Endodermal cell (in vitro differentiated cells): Measurements from ENCODE around the gene SUPT7L. TPM values are rescaled to one million over a fixed set of nuclear protein-coding genes. Genes with fewer than 3 reads are reported as not detected.

Source experiments
- DNase-seq: peaks from one replicate; pipeline ENCODE4 v3.0.0-alpha.2; 2017
- H3K27ac ChIP-seq: 2 replicates; pipeline ENCODE4 v1.5.1; 2013; ENCODE audit warnings: mild to moderate bottlenecking, low read depth, low read length, moderate library complexity
- H3K27me3 ChIP-seq: 2 replicates; pipeline ENCODE4 v1.6.1; 2013; ENCODE audit warnings: mild to moderate bottlenecking, low read length, moderate library complexity; ENCODE audit not compliant: insufficient read depth, control insufficient read depth, poor library complexity, severe bottlenecking
- H3K36me3 ChIP-seq: 2 replicates; pipeline ENCODE4 v1.7.0; 2013; ENCODE audit warnings: mild to moderate bottlenecking, low read length, moderate library complexity; ENCODE audit not compliant: control insufficient read depth, insufficient read depth
- H3K4me1 ChIP-seq: one replicate; pipeline ENCODE4 v1.7.0; 2013; ENCODE audit warnings: low read length; ENCODE audit not compliant: control insufficient read depth, insufficient read depth
- H3K4me3 ChIP-seq: 2 replicates; pipeline ENCODE4 v1.5.1; 2013; ENCODE audit warnings: mild to moderate bottlenecking, low read length, moderate library complexity
- H3K9ac ChIP-seq: 2 replicates; pipeline ENCODE4 v1.6.1; 2013; ENCODE audit warnings: mild to moderate bottlenecking, low read length, moderate library complexity; ENCODE audit not compliant: poor library complexity, severe bottlenecking; ENCODE audit errors: extremely low read depth
- H3K9me3 ChIP-seq: 2 replicates; pipeline ENCODE4 v1.6.1; 2013; ENCODE audit warnings: mild to moderate bottlenecking, low read length, moderate library complexity; ENCODE audit not compliant: control insufficient read depth
- H3K27ac Mint-ChIP-seq: 2 replicates; pipeline ENCODE4 v1.8.0; 2020; ENCODE audit warnings: mixed read lengths
- H3K27me3 Mint-ChIP-seq: 2 replicates; pipeline ENCODE4 v1.8.0; 2021; ENCODE audit warnings: mild to moderate bottlenecking, mixed read lengths; ENCODE audit not compliant: insufficient read depth
- H3K36me3 Mint-ChIP-seq: 2 replicates; pipeline ENCODE4 v1.8.0; 2020; ENCODE audit warnings: low read depth, mixed read lengths
- H3K4me1 Mint-ChIP-seq: 2 replicates; pipeline ENCODE4 v1.8.0; 2020; ENCODE audit warnings: mixed read lengths
- H3K4me3 Mint-ChIP-seq: 2 replicates; pipeline ENCODE4 v1.8.0; 2020; ENCODE audit warnings: mild to moderate bottlenecking, moderate library complexity, mixed read lengths
- H3K9me3 Mint-ChIP-seq: 2 replicates; pipeline ENCODE4 v1.8.0; 2020; ENCODE audit warnings: mild to moderate bottlenecking, mixed read lengths
- CTCF ChIP-seq: fragments of 200-600 bp; sonication (generic); conservative IDR thresholded peaks from 2 replicates; pipeline ENCODE4 v1.5.0; 2021; ENCODE audit warnings: antibody characterized with exemption, mild to moderate bottlenecking
- WGBS, 2 experiments: methylation state at CpG; one replicate each; pipeline versions ENCODE4 v1.1.5 to v1.1.7; 2013; ENCODE audit warnings: missing lambda C conversion rate in 2 of 2, mixed read lengths in 1 of 2; ENCODE audit not compliant: insufficient coverage in 1 of 2, insufficient read length in 1 of 2; 5-methylcytosine and 5-hydroxymethylcytosine counted together
- total RNA-seq, 2 donors: library from RNA; stranded (reverse); fragmentation: NEBNext Ultra II Directional in 1 of 2; extraction: Animal tissue kit (Norgen Biotek cat#: 25700) in 1 of 2; gene quantifications; 2 replicates in 1 of 2; 3 replicates in 1 of 2; pipeline ENCODE4 v1.2.1, GENCODE V29; 2021

The SUPT7L gene
- total RNA-seq, 2 donors from 2014 or later: 43.3 to 43.9 TPM

DNA sequence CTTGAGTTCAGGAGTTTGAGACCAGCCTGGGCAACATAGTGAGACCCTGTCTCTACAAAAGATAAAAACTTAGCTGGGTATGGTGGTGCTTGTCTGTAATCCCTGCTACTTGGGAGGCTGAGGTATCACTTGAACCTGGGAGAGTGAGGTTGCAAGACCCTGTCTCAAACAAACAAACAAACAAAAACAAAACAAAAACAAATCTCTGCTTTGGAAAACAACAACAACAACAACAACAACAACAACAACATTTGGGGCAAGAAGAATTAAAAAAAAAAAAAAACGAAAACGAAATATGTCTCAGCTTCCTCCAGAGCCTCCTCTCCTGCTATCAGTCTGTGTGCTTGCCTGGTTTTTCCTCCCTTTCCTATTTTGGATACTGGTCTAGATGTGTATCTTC lies 17.2 kb upstream of the SUPT7L start:
- H3K36me3 Mint-ChIP-seq: peaks cover 63% of the 10 kb centered on the region
- Histone ChIP-seq H3K27me3 (no peaks in the 10 kb centered on the region), H3K9ac (peak overlapping the region; percentile 62), H3K9me3 (no peaks in the 10 kb centered on the region), H3K4me3 (peak overlapping the region; percentile 64), H3K27ac (peak overlapping the region; percentile 12), H3K4me1 (peaks cover 11% of the 10 kb centered on the region), H3K36me3 (peaks cover 72% of the 10 kb centered on the region)
- H3K4me3 Mint-ChIP-seq: peak overlapping the region; percentile 1
- H3K27ac Mint-ChIP-seq: peak overlapping the region; percentile 71
- no peak for TF ChIP-seq CTCF
- no peaks in the 10 kb centered on the region for H3K27me3 Mint-ChIP-seq
- peaks cover 25% of the 10 kb centered on the region for H3K4me1 Mint-ChIP-seq
- DNase-seq: no peak
- 73% methylated on average over 2 of the region's 2 CpGs; no CpG with 5 or more reads in 1 of the 2 experiments for WGBS, 2 experiments
- no peaks in the 10 kb centered on the region for H3K9me3 Mint-ChIP-seq

GRCh38 chr2:27672723-27673486 lies 9.5 kb upstream of the SUPT7L start:
- DNase-seq: no peak
- Histone ChIP-seq H3K9ac (no peak overlapping the region), H3K27me3 (no peaks in the 10 kb centered on the region), H3K9me3 (no peaks in the 10 kb centered on the region), H3K36me3 (peaks cover 70% of the 10 kb centered on the region), H3K27ac (no peak overlapping the region), H3K4me3 (no peak overlapping the region), H3K4me1 (no peaks in the 10 kb centered on the region)
- no peak for TF ChIP-seq CTCF
- no peak overlapping the region for H3K27ac Mint-ChIP-seq
- H3K27me3 Mint-ChIP-seq: no peaks in the 10 kb centered on the region
- no peaks in the 10 kb centered on the region for H3K4me1 Mint-ChIP-seq
- H3K4me3 Mint-ChIP-seq: no peak overlapping the region
- H3K9me3 Mint-ChIP-seq: no peaks in the 10 kb centered on the region
- WGBS, 2 experiments: 86 to 87% methylated on average over 4 to 5 of the region's 5 CpGs
- H3K36me3 Mint-ChIP-seq: peaks cover 70% of the 10 kb centered on the region

GRCh38 chr2:27671235-27671634 lies 7.8 kb upstream of the SUPT7L start:
- Mint-ChIP-seq H3K4me1 (no peaks in the 10 kb centered on the region), H3K27me3 (no peaks in the 10 kb centered on the region), H3K27ac (no peak overlapping the region), H3K4me3 (no peak overlapping the region), H3K36me3 (peaks cover 67% of the 10 kb centered on the region), H3K9me3 (no peaks in the 10 kb centered on the region)
- Histone ChIP-seq H3K4me3 (no peak overlapping the region), H3K27ac (no peak overlapping the region), H3K36me3 (peaks cover 62% of the 10 kb centered on the region), H3K9ac (no peak overlapping the region), H3K27me3 (no peaks in the 10 kb centered on the region), H3K4me1 (no peaks in the 10 kb centered on the region), H3K9me3 (no peaks in the 10 kb centered on the region)
- no peak for TF ChIP-seq CTCF
- WGBS, 2 experiments: 99% methylated on average over 4 of the region's 4 CpGs; no CpG with 5 or more reads in 1 of the 2 experiments
- no peak for DNase-seq
